HEK293T (cell line): Measurements from ENCODE around the gene RNF7.

Experiments used
- ARNT ChIP-seq: fragments of 450-650 bp; IDR thresholded peaks from 2 replicates; pipeline ENCODE4 v1.6.1; 2017; ENCODE audit warnings: mild to moderate bottlenecking
- BHLHE40 ChIP-seq: fragments of 450-650 bp; IDR thresholded peaks from 2 replicates; pipeline ENCODE4 v1.6.1; 2016; ENCODE audit warnings: mild to moderate bottlenecking, moderate library complexity, borderline replicate concordance
- ELF4 ChIP-seq: fragments of 450-650 bp; IDR thresholded peaks from 2 replicates; pipeline ENCODE4 v1.6.1; 2017; ENCODE audit warnings: antibody characterized with exemption
- FOXA1 ChIP-seq: fragments of 450-650 bp; IDR thresholded peaks from 2 replicates; pipeline ENCODE4 v1.6.1; 2016; ENCODE audit warnings: mild to moderate bottlenecking
- FOXM1 ChIP-seq: fragments of 450-650 bp; IDR thresholded peaks from 2 replicates; pipeline ENCODE4 v1.6.1; 2017; ENCODE audit warnings: mild to moderate bottlenecking, borderline replicate concordance
- L3MBTL2 ChIP-seq: fragments of 450-650 bp; conservative IDR thresholded peaks from 2 replicates; pipeline ENCODE4 v1.6.1; 2016; ENCODE audit warnings: mild to moderate bottlenecking
- NFRKB ChIP-seq: fragments of 450-650 bp; IDR thresholded peaks from 2 replicates; pipeline ENCODE4 v1.6.1; 2016; ENCODE audit warnings: mild to moderate bottlenecking, moderate library complexity
- PKNOX1 ChIP-seq: fragments of 450-650 bp; IDR thresholded peaks from 2 replicates; pipeline ENCODE4 v1.6.1; 2016
- SP1 ChIP-seq: fragments of 450-650 bp; IDR thresholded peaks from 2 replicates; pipeline ENCODE4 v1.6.1; 2017

- no peak for TF ChIP-seq NFRKB
- TF ChIP-seq BHLHE40 = no peak
- TF ChIP-seq ELF4 = no peak
- no peak for TF ChIP-seq FOXM1
- TF ChIP-seq SP1 = no peak
- no peak for TF ChIP-seq FOXA1
- no peak for TF ChIP-seq L3MBTL2
- no peak for TF ChIP-seq ARNT
- TF ChIP-seq PKNOX1 = no peak
Measured at GRCh38 chr3:141710121-141710520, 28.0 kb upstream of the RNF7 start.
